ENCODE data around the gene CTU1.
A peak's percentile ranks its signal among the peaks of the same experiment; 100 is the strongest.

The CTU1 gene

DNA sequence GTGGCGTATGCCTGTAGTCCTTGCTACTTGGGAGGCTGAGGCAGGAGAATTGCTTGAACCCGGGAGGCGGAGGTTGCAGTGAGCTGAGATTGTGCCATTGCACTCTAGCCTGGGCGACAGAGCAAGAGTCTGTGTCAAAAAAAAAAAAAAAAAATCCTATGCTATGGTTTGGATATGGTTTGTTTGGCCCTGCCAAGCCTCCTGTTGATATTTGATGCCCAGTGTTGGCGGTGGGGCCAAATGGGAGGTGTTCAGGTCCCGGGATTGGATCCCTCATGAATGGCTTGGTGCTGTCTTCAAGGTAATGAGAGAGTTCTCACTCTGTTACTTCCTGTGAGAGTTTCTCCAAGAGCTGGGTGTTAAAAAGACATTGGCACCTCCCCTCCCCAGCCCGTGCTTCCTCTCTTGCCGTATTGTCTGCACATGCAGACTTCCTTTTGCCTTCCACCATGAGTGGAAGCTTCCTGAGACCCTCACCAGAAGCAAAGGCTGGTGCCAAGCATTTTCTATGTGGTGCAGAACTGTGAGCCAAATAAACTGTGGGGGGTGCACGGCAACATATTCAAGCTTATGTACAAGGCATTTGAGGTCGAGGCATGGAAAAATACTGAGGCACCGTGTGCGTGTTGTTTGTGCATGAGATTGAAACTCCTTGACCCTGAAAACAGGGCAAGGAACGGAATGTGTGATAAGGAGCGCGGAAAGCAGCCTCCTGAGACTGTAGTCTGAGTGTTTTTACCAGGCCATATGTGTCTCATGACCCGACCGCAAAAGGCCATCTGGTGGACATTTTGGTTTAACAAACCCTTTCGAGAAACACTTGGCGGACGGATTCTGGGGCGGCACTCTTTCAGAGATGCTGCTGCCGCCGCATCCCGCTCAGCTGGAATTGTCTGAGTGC is 23.8 kb upstream of the CTU1 start:
- DNase-seq, result peak; percentile 61

DNA sequence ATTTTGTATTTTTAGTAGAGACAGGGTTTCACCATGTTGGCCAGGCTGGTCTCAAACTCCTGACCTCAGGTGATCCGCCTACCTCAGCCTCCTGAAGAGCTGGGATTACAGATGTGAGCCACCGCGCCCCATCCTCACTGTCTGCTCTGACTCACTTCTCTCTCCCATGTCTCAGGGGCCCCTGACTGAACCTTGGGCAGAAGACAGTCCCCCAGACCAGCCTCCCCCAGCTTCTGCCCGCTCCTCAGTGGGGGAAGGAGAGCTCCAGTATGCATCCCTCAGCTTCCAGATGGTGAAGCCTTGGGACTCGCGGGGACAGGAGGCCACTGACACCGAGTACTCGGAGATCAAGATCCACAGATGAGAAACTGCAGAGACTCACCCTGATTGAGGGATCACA is 21.5 kb upstream of the CTU1 start:
- peak; percentile 14 for DNase-seq

DNA sequence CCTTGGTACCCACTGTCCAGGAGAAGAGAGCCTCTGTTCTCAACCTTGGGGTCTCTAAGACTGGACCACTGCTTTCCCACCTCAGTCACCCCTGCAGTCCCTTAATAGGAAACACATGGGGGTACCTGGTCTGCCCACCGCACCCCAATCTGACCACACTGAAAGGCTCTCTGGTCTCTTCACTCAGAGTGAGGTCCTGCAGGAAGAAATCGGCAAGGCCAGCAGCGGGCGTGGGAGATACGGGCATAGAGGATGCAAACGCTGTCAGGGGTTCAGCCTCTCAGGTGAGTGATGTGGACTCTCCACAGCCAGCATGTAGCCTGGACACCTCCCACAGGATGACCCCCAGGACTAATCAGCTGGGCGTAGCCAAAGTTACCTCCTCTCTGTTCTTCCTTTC is 20.0 kb upstream of the CTU1 start:
- peak; percentile 31 for DNase-seq

DNA sequence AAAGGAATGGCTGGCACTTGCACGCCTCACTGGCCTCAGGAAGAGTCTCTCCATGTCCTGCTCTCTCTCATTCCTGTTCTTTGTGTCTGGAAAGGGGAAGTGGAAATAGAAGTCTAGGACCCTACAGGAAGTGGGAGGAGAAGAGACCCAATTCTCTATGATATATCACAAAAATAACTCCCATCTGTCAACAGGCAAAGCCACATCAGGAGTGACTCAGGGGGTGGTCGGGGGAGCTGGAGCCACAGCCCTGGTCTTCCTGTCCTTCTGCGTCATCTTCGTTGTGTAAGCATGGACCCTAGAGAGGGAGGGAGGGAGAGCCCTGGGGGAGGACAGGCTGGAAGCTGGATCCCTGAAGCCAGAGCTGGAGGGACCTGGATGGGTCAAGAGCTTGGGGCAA is 19.5 kb upstream of the CTU1 start:
- peak; percentile 54 for DNase-seq

DNA sequence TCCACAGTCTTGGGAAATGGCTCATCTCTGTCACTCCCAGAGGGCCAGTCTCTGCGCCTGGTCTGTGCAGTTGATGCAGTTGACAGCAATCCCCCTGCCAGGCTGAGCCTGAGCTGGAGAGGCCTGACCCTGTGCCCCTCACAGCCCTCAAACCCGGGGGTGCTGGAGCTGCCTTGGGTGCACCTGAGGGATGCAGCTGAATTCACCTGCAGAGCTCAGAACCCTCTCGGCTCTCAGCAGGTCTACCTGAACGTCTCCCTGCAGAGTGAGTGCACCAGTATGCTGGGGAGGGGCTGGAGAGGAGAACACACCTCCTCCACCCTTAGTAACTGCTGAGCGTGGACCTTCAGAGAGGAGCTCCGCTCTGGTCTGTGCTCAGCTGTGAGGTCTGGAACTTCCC is 18.8 kb upstream of the CTU1 start:
- peak; percentile 53 for DNase-seq

DNA sequence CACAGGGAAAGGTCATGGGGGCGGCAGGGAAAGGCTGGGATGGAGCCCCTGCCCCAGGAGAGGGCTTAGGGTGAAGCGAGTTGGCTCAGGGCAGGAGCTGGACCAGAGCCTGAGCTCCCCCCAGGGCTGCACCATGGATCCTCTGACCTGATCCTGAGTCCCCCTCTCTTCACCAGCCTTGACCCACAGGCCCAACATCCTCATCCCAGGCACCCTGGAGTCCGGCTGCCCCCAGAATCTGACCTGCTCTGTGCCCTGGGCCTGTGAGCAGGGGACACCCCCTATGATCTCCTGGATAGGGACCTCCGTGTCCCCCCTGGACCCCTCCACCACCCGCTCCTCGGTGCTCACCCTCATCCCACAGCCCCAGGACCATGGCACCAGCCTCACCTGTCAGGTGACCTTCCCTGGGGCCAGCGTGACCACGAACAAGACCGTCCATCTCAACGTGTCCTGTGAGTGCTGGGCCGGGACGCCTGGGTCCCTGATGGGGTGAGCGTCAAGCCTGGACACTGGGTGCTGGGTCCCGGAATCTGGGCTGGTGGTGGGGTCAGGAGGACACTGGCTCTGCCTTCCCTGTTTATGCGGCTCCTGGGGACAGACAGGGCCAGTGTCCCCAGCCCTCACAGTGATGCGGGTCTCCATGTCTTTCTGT is 17.3 kb upstream of the CTU1 start:
- DNase-seq, result peak; percentile 57

DNA sequence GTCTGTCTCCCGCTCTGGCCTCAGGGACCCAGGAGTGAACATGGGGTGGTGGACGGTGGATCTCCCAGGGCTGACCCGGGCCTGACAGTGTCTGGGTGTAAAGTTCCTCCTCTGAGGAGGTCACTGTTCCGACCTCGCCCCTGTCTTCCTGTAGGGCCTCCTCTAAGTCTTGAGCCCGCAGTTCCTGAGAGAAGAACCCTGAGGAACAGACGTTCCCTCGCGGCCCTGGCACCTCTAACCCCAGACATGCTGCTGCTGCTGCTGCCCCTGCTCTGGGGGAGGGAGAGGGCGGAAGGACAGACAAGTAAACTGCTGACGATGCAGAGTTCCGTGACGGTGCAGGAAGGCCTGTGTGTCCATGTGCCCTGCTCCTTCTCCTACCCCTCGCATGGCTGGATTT is 16.5 kb upstream of the CTU1 start, which contains the start of gene SIGLEC9:
Gene SIGLEC9 (plus strand): TSS at position 178 of the 400 bp plus-strand sequence. CDS start 69 bp downstream, at position 247.
- peak; percentile 56 for DNase-seq

DNA sequence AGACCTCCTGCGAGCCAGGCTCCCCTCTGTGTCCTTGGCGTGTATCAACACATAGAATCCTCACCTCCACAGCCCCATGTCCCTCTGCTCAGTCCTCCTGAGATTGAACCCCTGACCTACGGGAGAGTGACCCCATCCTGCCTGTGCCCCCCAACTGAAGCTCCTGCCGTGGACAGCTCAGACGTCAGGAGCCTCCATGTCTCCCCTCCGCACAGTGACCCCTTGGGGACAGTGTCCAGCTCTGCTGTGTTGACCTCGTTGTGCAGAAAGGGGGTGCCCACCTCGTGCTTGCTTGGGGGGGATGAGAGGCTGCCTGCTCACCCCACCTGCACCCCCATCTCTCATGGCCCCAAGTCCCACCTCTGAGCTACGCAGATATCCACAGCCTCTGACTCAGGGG is 16.0 kb upstream of the CTU1 start:
- DNase-seq, result no peak

DNA sequence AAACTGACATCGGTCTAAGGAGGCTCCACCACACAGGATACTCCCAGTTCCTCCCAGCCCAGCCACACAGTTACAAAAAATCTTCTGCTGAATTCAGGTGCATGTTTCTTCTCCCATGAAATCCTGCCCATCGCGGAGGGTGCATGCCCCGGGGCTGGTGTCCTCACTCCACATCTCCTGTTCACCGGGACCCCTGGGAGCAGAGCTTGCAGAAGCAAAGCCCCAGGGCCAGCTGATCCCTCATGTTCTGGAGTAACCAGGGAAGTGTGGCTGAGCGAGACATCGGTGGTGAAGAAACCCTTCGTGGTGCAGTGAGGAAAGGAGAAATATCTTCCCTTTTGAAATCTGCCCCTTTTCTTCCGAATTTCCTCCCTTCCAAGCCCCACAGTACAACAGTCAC is 15.6 kb upstream of the CTU1 start:
- DNase-seq, result no peak

DNA sequence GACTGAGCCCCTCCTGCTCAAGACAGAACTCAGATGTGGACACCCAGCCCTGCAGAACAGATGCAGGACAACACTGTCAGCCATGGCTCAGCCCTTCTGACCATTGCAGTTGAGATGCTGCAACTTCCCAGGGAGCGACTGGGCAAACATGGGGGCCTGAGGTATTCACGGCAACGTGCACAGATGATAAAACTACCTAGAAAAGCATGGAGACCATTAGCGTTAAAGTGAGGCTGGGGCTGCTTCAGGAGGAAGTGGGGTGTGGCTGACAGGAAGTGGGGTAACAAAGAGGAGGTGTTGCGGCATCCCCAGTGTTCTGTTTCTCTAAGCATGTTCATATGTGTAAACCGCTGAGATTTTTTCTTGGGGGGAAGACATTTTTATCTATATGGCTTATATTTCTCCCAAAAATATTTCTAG is 15.2 kb upstream of the CTU1 start:
- peak; percentile 73 for DNase-seq

DNA sequence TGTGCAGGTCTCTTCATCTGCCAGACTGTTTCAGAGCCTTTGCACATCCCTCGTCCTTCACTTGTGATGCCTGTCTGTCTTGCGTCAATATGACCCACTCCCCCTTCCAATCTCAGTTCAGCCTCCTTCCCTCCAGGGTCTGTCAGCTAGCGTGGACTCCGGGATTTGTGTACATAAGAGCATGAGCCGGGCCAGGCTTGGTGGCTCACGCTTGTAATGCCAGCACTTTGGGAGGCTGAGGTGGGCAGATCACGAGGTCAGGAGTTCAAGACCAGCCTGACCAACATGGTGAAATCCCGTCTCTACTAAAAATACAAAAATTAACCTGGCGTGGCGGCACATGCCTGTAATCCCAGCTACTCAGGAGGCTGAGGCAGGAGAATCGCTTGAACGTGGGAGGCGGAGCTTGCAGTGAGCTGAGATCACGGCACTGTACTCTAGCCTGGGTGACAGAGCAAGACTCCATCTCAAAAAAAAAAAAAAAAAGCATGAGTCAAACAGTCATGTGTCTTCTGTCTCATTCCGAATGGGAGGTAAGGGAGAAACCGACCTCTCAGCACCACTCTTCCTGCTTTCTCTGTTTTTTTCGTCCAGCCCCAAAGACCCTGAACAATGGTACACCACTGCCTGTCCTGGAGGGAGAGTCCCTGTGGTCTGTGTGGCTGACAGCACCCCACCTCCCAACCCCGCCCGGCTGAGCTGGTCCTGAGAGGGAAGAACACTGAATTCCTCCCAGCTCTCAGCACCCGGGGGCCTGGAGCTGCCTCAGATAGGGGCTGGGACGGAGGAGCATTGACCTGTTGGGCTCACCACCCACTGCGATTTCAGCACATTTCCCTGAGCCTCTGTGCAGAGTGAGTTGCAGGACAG is 14.1 kb upstream of the CTU1 start:
- DNase-seq, result no peak

DNA sequence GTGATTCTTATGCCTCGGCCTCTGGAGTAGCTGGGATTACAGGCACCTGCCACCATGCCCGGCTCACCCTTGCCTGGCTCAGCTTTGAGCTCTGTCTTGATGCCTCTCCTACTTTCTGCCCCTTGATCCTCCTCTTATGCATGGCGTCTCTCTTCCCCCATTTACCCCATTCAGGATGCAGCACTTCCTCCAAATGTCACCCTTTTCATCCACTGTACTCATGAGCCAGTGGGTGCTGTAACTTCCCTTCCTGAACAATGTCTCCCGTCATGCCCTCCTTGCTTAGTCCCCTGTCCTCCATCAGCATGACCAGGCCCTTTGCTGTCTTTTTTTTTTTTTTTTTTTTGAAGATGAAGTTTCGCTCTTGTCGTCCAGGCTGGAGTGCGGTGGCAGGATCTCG is 13.0 kb upstream of the CTU1 start:
- DNase-seq, result no peak

DNA sequence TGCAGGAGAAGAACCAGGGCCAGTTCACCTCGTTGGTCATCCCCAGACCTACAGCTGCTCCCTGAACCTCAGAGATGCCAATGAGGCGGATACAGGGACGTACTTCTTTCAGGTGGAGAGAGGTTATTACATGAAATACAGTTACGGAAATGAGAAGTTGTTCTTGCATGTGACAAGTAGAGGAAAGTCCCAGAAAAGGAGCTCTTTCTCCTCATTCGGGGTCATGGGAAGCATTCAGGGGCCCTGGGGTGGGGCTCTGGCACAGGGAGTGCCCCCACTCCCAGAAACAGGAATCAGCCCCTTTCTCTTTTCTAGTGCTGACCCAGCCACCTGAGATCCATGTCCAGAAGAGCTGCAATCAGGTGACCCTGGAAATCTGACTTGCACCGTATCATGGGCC is 12.0 kb upstream of the CTU1 start:
- DNase-seq, result no peak

DNA sequence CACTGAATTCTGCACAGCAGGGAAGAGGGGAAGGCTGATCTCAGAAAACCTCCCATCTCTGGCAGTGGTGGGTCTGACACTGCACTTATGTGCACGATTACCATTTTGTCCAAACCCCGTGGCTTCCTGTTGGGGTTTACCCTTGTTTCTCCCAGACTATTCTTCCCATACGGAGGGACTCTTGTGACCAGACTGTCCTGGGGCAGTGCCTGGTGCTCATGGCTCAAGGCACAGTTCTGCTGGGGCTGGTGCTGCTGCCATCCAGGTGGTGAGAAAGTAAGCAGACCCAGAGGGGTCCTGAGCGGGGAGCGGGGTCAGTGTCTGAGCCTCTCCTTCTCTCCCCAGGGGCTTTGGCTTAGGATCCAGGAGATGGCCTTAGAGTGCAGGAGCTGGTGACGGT is 11.4 kb upstream of the CTU1 start:
- DNase-seq, result no peak

DNA sequence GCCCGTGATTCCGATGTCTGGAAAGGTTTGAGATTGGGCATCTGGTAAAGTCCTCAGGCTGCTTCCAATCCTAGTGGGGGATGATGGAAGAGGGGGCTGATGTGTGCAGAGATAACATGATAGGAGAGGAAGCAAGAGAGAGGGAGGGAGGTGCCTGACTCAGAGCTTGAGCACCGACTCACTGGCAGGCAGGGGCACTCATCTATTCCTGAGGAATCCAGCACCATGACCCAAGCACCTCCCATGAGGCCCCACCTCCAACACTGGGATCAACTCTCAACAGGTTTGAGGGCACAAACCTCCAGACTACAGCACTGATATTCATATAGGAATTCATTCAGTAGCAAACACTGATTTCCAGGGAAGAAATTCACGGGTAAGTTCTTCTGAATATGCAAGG is 10.9 kb upstream of the CTU1 start:
- DNase-seq, result no peak

DNA sequence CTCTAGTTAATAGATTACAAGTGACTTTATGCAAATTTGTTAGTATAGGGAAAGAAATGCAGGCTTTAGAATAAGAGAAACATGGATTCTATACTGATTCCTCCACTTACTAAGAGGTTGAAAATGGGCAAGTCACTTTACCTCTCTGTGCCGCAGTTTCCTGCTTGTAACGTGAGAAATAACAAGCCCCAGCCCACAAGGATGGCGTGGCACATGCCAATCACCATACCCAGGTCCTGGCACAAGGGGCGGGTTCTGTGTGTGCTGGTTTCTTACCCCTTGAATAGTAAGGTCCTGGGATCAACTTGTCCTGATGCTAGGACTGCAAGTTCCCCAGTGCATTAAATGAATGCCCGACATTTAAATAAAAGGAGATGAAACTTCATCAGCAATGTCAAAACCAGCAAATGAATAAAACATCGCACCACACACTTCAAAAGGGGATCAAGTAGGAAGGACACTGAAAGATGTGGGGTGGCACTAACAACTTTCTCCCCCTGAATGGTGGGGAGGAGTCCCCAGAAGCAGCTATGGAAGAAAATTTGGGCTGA is 8.6 kb upstream of the CTU1 start:
- DNase-seq, result no peak

DNA sequence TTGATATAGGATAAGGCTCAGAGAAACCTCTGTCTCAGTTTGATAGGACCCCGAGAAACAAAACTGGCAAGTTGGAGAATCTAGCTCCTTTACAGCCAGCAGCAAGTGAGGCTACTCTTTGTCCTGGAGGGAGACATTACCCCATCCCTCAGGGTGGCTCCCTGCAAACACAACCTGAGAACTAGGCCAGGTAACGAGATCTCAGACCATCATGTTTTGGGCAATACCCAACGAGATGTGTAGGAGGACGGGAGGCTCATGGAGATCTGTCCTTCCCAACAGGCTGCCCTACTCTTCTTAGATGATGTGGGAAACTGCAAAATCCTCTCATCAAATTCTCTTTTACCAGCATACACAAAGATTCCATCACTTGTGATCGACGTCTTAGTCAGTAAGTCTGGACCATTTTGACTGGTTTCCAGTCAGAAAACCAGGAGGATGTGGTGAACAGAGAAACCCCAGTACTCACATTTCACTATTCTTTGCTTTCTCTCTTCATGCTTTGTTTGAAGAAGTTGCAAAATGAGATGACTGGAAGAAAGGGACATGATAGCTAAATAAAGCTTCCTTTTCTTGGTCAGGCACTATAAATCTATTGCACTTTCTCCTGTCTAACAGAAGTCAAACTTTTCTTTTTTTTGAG is 6.0 kb upstream of the CTU1 start:
- DNase-seq, result no peak

DNA sequence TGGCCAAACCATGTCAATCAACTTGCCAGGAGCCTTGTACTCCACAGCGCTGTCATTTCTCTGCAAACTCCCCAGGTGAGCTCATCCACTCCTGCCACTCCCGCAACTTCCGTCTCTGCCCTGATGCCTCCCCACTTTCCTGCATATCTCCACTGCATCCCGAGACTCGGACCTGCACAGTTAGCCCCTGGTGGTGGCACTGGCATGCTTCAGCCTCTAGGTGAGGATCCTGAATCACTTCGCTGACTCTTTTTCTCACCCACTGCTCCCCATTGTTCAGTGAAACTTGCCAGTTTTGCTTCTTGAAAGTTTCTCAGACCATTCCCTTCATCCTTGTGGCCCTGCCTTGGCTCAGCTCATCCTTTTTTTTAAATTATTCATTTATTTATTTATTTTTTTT is 3.4 kb upstream of the CTU1 start:
- DNase-seq, result no peak

DNA sequence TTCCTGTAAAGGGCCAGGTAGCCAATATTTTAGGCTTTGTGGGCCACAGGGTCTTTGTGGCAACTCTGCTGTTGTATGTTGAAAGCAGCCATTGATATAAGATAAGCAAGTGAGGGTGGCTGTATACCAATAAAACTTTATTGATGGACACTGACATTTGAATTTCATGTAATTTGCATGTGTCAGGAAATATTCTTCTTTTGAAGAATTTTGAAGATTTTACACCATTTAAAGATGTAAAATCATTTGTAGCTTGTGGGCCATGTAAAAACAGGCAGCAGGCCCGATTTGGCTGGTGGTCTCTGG is 2.4 kb upstream of the CTU1 start:
- no peak for DNase-seq

DNA sequence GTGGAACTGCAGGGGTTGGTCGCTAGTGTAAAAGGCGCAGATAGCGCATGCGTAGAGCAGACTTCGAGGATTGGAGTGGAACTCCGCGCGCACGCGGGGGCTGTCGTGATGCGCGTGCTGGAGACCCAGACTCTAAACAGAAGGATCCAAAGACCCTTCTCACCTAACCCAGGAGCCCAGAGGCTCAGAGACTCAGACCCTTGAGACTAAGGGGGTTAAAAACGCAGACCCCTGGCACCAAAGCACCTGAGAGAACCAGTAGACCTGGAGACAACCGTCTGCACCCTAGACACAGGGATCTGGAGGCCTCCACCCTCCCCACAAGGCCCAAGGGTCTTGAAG is 567 bp upstream of the CTU1 start:
- DNase-seq, result no peak

DNA sequence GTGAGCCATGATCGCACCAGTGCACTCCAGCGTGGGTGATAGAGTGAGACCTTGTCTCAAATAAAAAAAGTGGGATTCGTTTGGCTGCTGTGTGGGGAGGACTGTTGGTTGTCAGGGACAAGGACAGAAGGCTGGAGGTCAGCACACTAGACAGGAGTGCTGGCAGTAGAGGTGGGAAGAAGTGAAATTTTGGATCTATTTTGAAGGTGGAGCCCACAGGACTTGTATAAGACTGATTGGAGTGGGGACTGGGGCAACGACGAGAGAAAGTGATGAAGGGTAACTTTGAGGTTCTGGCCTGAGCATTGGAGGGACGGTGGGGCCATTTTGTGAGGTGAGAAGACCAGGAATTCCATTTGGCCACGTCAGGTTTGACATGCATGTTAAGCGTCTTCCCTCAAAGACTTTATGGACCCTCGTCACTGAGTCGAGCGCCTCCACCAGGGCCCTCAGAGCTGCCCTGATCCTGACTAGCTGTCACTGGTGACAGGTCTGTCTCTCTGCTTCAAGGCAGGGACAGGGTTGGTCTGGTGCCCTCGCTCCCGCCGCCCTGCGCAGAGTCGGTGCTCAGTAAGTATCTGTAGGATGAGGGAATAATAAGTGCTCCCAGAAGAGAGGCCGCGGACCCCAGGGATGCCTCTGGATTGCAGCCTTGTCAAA is 673 bp downstream of the CTU1 start:
- DNase-seq, result no peak

DNA sequence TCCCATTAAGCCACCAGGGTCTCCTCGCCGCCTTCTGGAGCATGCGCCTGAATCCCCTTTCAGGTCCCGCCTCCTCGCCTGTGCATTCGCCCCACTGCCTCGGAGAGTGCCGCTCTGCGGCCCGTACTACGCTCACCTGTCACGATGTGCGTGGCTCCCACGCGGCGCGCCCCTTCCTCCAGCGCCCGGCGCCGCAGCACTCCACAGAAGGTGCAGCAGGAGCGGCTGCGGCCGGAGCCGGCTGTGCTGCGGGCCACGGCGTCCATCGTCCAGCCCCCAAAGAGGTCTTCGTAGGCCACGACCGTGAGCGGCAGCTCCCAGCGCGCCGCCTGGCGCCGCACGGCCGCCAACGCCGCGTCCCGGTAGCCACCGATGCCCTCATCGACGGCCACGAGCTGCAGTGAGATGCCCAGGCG is 4.3 kb downstream of the CTU1 start:
- no peak for DNase-seq
